ENCODE results near the gene MAP1LC3B.

GRCh38 chr16:87383505-87384161 is 8.5 kb upstream of the MAP1LC3B start, which contains the start of gene FBXO31:
- no peak for TF ChIP-seq RARB (CRISPR knock-in tag; IDR thresholded peaks at IDR 0.05)
- TF ChIP-seq CTCF (IDR thresholded peaks at IDR 0.05) = no peak
- TF ChIP-seq REST (IDR thresholded peaks at IDR 0.05) = no peak
- 0 out of 2 replicates have a peak, but pooled peaks have one; percentile 33 for TF ChIP-seq GATA3 (IDR thresholded peaks at IDR 0.05; ENCODE audit: borderline replicate concordance)
- no peak; the same call in none of the 2 replicates for TF ChIP-seq MAX (IDR thresholded peaks at IDR 0.05)
- TF ChIP-seq POLR2A (IDR thresholded peaks at IDR 0.05; ENCODE audit: low read length) = peak; percentile 94
- TF ChIP-seq BCL3 (IDR thresholded peaks at IDR 0.05) = 0 out of 3 replicates have a peak, but pooled peaks have one; percentile 76
- no peak for TF ChIP-seq EP300 (IDR thresholded peaks at IDR 0.05)

All from A549 (cell line).